Calu3 (cell line): ENCODE results near the gene GLP2R. TPM values are rescaled to one million over a fixed set of nuclear protein-coding genes. Genes with fewer than 3 reads are reported as not detected.

ENCODE experiments used
- BruUV-seq: library from RNA; stranded (reverse); fragments of 400-500 nt; replicated peaks from 2 replicates; lab custom pipeline; 2021; lab: Mats Ljungman, UMichigan
- CTCF ChIA-PET: fragments of 300-600 bp; sonication (Branson Sonifier 250); formaldehyde crosslinking; loops from one replicate; lab custom pipeline; 2022; ENCODE audit warnings: antibody characterized with exemption; lab: Charles Lee
- DNase-seq: peaks from one replicate; pipeline ENCODE4 v3.0.0; 2022
- H3K27ac Mint-ChIP-seq: one replicate; pipeline ENCODE4 v1.8.0; 2022; ENCODE audit warnings: mixed read lengths; ENCODE audit not compliant: unreplicated experiment
- H3K27me3 Mint-ChIP-seq: one replicate; pipeline ENCODE4 v1.8.0; 2022; ENCODE audit warnings: mixed read lengths; ENCODE audit not compliant: unreplicated experiment
- H3K36me3 Mint-ChIP-seq: one replicate; pipeline ENCODE4 v1.8.0; 2022; ENCODE audit warnings: mild to moderate bottlenecking, moderate library complexity, mixed read lengths; ENCODE audit not compliant: insufficient read depth, unreplicated experiment
- H3K4me1 Mint-ChIP-seq: one replicate; pipeline ENCODE4 v1.8.0; 2022; ENCODE audit warnings: mild to moderate bottlenecking, low read depth, mixed read lengths; ENCODE audit not compliant: unreplicated experiment
- H3K4me3 Mint-ChIP-seq: one replicate; pipeline ENCODE4 v1.8.0; 2022; ENCODE audit warnings: mild to moderate bottlenecking, low read depth, moderate library complexity, mixed read lengths; ENCODE audit not compliant: unreplicated experiment
- H3K9me3 Mint-ChIP-seq: one replicate; pipeline ENCODE4 v1.8.0; 2022; ENCODE audit warnings: low read depth, mixed read lengths; ENCODE audit not compliant: unreplicated experiment
- CTCF ChIP-seq: fragments of 200-600 bp; IDR thresholded peaks from one replicate; pipeline ENCODE4 v1.8.0; 2022; ENCODE audit warnings: antibody characterized with exemption; ENCODE audit not compliant: unreplicated experiment
- intact Hi-C: fragments of 100-400 bp; cut with micrococcal nuclease; formaldehyde crosslinking; loops from one replicate; pipeline ENCODE4 v1.10.0; 2022; ENCODE audit not compliant: unreplicated experiment
- total RNA-seq: library from RNA; stranded (reverse); gene quantifications from 2 replicates; pipeline ENCODE4 v1.2.3, GENCODE V29; 2022

The GLP2R gene
- total RNA-seq, 1 experiment from 2014 or later = 0.59 TPM

GRCh38 chr17:9843152-9844010, 17.7 kb downstream of the GLP2R start:
- Mint-ChIP-seq H3K9me3 (peaks cover 2% of the 10 kb centered on the region), H3K27ac (peak overlapping the region; percentile 38), H3K4me3 (no peak overlapping the region), H3K27me3 (no peaks in the 10 kb centered on the region), H3K4me1 (peaks cover 23% of the 10 kb centered on the region), H3K36me3 (peaks cover 6% of the 10 kb centered on the region)
- BruUV-seq = no TSS peak
- no peak for TF ChIP-seq CTCF
- CTCF ChIA-PET = no interaction called here
- intact Hi-C loops = no loop called here
- peak; percentile 24 for DNase-seq

- DNase-seq = no peak
- no peak for TF ChIP-seq CTCF
- H3K27ac Mint-ChIP-seq = no peak overlapping the region
- no TSS peak for BruUV-seq
- peaks cover 15% of the 10 kb centered on the region for H3K4me1 Mint-ChIP-seq
- H3K27me3 Mint-ChIP-seq = no peaks in the 10 kb centered on the region
- intact Hi-C loops = no loop called here
- H3K9me3 Mint-ChIP-seq = no peaks in the 10 kb centered on the region
- H3K36me3 Mint-ChIP-seq = peaks cover 6% of the 10 kb centered on the region
- no peak overlapping the region for H3K4me3 Mint-ChIP-seq
- CTCF ChIA-PET = no interaction called here
Observed at GRCh38 chr17:9844153-9844552, 18.4 kb downstream of the GLP2R start.

DNA sequence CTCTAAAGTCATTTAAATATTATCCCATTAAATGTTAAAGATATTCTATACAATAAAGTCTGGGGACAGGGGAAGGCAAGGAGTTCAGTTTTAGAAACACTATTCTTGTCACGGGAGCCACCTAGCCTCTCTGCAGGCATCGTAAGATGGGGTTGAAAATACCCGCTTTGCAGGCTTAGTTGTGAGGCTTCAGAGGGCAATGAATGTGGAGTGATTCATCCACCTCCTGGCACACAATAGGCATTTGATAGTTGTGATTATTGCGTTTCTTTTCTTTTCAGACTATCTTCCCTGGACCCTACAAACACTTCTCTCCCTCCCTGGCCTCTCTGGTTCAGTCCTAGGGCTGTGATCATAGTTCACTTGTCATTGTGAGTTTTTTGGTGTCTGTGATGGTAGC, 19.6 kb downstream of the GLP2R start:
- CTCF ChIA-PET = no interaction called here
- H3K9me3 Mint-ChIP-seq = no peaks in the 10 kb centered on the region
- intact Hi-C loops = no loop called here
- H3K36me3 Mint-ChIP-seq = no peaks in the 10 kb centered on the region
- H3K27ac Mint-ChIP-seq = no peak overlapping the region
- no peaks in the 10 kb centered on the region for H3K27me3 Mint-ChIP-seq
- no peak overlapping the region for H3K4me3 Mint-ChIP-seq
- no peak for DNase-seq
- TF ChIP-seq CTCF = no peak
- peaks cover 7% of the 10 kb centered on the region for H3K4me1 Mint-ChIP-seq
- no TSS peak for BruUV-seq

DNA sequence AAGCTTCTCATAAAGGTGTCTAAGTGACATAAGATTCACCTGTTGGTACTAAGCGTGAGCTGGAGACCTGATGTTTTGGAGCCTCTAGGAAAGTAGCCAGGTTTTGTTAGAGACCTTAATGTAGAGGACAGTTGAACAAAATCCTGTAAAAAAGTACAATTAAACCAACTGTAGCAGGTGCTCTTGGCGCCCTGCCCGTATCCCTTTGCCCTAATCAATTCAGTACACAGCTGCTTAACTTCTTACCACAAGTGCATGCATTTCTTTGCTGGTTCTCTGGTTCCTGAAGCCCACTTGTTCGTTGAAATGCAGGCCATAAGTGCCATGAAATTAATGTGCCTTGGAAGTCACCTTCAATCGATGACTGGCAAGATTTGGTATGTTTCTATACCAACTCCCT, 24.4 kb downstream of the GLP2R start:
- intact Hi-C loops = no loop called here
- DNase-seq = no peak
- Mint-ChIP-seq H3K27ac (no peak overlapping the region), H3K27me3 (no peaks in the 10 kb centered on the region), H3K36me3 (no peaks in the 10 kb centered on the region), H3K4me3 (no peak overlapping the region), H3K9me3 (no peaks in the 10 kb centered on the region), H3K4me1 (no peaks in the 10 kb centered on the region)
- CTCF ChIA-PET = interaction anchor here (0.7 kb wide), 1 partner anchor 13 kb away, joined by 5 read pairs; no protein-coding TSS in a partner anchor
- no TSS peak for BruUV-seq
- TF ChIP-seq CTCF = no peak
